HEK293 (cell line): ENCODE measurements around the gene TTLL4.

ENCODE experiments used
- CTCF ChIA-PET: fragments of 350-600 bp; formaldehyde crosslinking; extraction: SDS; loops from one replicate; lab custom pipeline; 2021; ENCODE audit warnings: antibody characterized with exemption; lab: Yijun Ruan, JAX
- POLR2A ChIA-PET: fragments of 300-600 bp; formaldehyde crosslinking; extraction: SDS; loops from one replicate; lab custom pipeline; 2020; ENCODE audit warnings: antibody characterized with exemption, inconsistent platforms; lab: Yijun Ruan, JAX
- H3K27ac ChIP-seq: fragments of 200-500 bp; sonication (Bioruptor generic); 2 replicates; pipeline ENCODE4 v1.5.1; 2014; ENCODE audit warnings: low read depth, low read length, control low read depth, inconsistent platforms; ENCODE audit errors: extremely low read depth
- H3K36me3 ChIP-seq, 2 experiments: fragments of 200-500 bp in 1 of 2; sonication (Bioruptor generic) in 1 of 2; 1 replicate in 1 of 2; 2 replicates in 1 of 2; pipeline ENCODE4 v1.5.1; 2014 to 2017; ENCODE audit warnings: inconsistent platforms in 2 of 2, low read length in 2 of 2; ENCODE audit not compliant: control insufficient read depth in 2 of 2, insufficient read depth in 1 of 2
- H3K4me1 ChIP-seq: fragments of 200-500 bp; sonication (Bioruptor generic); 2 replicates; pipeline ENCODE4 v1.5.1; 2014; ENCODE audit warnings: mild to moderate bottlenecking, low read length, inconsistent platforms; ENCODE audit not compliant: control insufficient read depth, insufficient read depth
- H3K4me3 ChIP-seq: 2 replicates; pipeline ENCODE4 v1.5.1; 2011; ENCODE audit warnings: low read depth, mild to moderate bottlenecking, control low read depth, low read length, moderate library complexity
- H3K9me3 ChIP-seq: fragments of 200-500 bp; sonication (Bioruptor generic); 2 replicates; pipeline ENCODE4 v1.5.1; 2014; ENCODE audit warnings: low read depth, low read length, inconsistent platforms; ENCODE audit not compliant: control insufficient read depth, insufficient read depth
- BCL11B ChIP-seq: fragments of 450-650 bp; formaldehyde crosslinking; IDR thresholded peaks from 2 replicates; pipeline ENCODE4 v1.5.1; 2016; ENCODE audit warnings: low read depth, missing biosample characterization, missing genetic modification characterization
- FEZF1 ChIP-seq: fragments of 450-650 bp; formaldehyde crosslinking; IDR thresholded peaks from 2 replicates; pipeline ENCODE4 v1.5.1; 2016; ENCODE audit warnings: missing biosample characterization, missing genetic modification characterization
- YY1 ChIP-seq: fragments of 450-650 bp; formaldehyde crosslinking; IDR thresholded peaks from 2 replicates; pipeline ENCODE4 v1.5.1; 2018; ENCODE audit warnings: missing biosample characterization, missing genetic modification characterization
- ZBTB11 ChIP-seq: fragments of 450-650 bp; formaldehyde crosslinking; conservative IDR thresholded peaks from 2 replicates; pipeline ENCODE4 v1.5.1; 2016; ENCODE audit warnings: low read depth, missing biosample characterization, missing genetic modification characterization
- ZNF10 ChIP-seq: fragments of 450-650 bp; formaldehyde crosslinking; IDR thresholded peaks from 2 replicates; pipeline ENCODE4 v1.5.1; 2017; ENCODE audit warnings: missing biosample characterization, missing genetic modification characterization
- ZNF121 ChIP-seq: fragments of 450-650 bp; formaldehyde crosslinking; IDR thresholded peaks from 2 replicates; pipeline ENCODE4 v1.5.1; 2016; ENCODE audit warnings: missing biosample characterization, missing genetic modification characterization
- ZNF148 ChIP-seq: fragments of 450-650 bp; formaldehyde crosslinking; IDR thresholded peaks from 2 replicates; pipeline ENCODE4 v1.5.0; 2017; ENCODE audit warnings: missing biosample characterization, missing genetic modification characterization, borderline replicate concordance
- ZNF174 ChIP-seq: fragments of 450-650 bp; formaldehyde crosslinking; IDR thresholded peaks from 2 replicates; pipeline ENCODE4 v1.5.0; 2017; ENCODE audit warnings: missing biosample characterization, mild to moderate bottlenecking, missing genetic modification characterization
- ZNF521 ChIP-seq: fragments of 450-650 bp; formaldehyde crosslinking; IDR thresholded peaks from 2 replicates; pipeline ENCODE4 v1.5.1; 2017; ENCODE audit warnings: missing biosample characterization, mild to moderate bottlenecking, missing genetic modification characterization
- ZNF654 ChIP-seq: fragments of 450-650 bp; formaldehyde crosslinking; IDR thresholded peaks from 2 replicates; pipeline ENCODE4 v1.5.1; 2016; ENCODE audit warnings: low read depth, missing biosample characterization, missing genetic modification characterization
- TF ChIP-seq, protein P1 (sequence below): fragments of 450-650 bp; formaldehyde crosslinking; IDR thresholded peaks from 2 replicates; pipeline ENCODE4 v1.5.1; 2016; ENCODE audit warnings: missing biosample characterization, missing genetic modification characterization
- TF ChIP-seq, protein P2 (sequence below): fragments of 450-650 bp; IDR thresholded peaks from 2 replicates; pipeline ENCODE4 v1.5.1; 2018; ENCODE audit warnings: missing biosample characterization, missing genetic modification characterization
- TF ChIP-seq, protein P3 (sequence below): fragments of 450-650 bp; formaldehyde crosslinking; IDR thresholded peaks from 2 replicates; pipeline ENCODE4 v1.5.1; 2016; ENCODE audit warnings: missing biosample characterization, missing genetic modification characterization

TTLL4 gene

DNA sequence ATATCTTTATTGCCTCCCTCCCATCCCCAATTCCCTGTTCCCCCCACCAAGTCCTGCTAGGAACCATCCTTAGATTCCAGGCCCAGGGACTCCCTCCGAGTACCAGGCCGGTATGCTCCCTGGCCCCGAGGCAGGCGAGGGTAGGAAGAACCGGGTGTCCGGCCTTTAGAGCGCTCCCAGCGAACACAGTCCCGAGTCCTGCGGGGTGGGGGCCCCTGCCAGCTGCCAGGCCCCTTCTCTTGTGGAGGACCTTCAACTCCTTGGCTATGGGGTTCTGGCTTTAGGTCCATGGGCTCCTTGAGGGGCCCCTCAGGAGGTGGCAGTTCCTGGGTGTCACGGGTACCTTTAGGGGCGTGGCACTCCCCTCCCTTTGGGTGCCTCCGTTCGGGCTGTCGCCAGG, 46.7 kb upstream of the TTLL4 start:
- ChIA-PET CTCF (interaction anchor here (1.3 kb wide), 1 partner anchor 13 kb away, joined by 3 read pairs; no protein-coding TSS in a partner anchor), POLR2A (no interaction called here)
- H3K36me3 ChIP-seq = peaks cover 32 to 82% of the 10 kb centered on the region in 2 experiments
- H3K4me3 ChIP-seq = no peak overlapping the region
- no peaks in the 10 kb centered on the region for H3K9me3 ChIP-seq
- H3K4me1 ChIP-seq = no peaks in the 10 kb centered on the region
- no peak overlapping the region for H3K27ac ChIP-seq
- TF ChIP-seq, protein P1, sequence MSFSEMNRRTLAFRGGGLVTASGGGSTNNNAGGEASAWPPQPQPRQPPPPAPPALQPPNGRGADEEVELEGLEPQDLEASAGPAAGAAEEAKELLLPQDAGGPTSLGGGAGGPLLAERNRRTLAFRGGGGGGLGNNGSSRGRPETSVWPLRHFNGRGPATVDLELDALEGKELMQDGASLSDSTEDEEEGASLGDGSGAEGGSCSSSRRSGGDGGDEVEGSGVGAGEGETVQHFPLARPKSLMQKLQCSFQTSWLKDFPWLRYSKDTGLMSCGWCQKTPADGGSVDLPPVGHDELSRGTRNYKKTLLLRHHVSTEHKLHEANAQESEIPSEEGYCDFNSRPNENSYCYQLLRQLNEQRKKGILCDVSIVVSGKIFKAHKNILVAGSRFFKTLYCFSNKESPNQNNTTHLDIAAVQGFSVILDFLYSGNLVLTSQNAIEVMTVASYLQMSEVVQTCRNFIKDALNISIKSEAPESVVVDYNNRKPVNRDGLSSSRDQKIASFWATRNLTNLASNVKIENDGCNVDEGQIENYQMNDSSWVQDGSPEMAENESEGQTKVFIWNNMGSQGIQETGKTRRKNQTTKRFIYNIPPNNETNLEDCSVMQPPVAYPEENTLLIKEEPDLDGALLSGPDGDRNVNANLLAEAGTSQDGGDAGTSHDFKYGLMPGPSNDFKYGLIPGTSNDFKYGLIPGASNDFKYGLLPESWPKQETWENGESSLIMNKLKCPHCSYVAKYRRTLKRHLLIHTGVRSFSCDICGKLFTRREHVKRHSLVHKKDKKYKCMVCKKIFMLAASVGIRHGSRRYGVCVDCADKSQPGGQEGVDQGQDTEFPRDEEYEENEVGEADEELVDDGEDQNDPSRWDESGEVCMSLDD (tag by site-specific recombination) = no peak
- TF ChIP-seq, protein P2, sequence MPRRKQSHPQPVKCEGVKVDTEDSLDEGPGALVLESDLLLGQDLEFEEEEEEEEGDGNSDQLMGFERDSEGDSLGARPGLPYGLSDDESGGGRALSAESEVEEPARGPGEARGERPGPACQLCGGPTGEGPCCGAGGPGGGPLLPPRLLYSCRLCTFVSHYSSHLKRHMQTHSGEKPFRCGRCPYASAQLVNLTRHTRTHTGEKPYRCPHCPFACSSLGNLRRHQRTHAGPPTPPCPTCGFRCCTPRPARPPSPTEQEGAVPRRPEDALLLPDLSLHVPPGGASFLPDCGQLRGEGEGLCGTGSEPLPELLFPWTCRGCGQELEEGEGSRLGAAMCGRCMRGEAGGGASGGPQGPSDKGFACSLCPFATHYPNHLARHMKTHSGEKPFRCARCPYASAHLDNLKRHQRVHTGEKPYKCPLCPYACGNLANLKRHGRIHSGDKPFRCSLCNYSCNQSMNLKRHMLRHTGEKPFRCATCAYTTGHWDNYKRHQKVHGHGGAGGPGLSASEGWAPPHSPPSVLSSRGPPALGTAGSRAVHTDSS (tag by site-specific recombination) = no peak
- TF ChIP-seq FEZF1 (tag by site-specific recombination) (no peak), ZNF174 (no peak)

GRCh38 chr2:218664653-218665052, 46.0 kb upstream of the TTLL4 start:
- POLR2A ChIA-PET = no interaction called here
- H3K9me3 ChIP-seq = no peaks in the 10 kb centered on the region
- no peak overlapping the region for H3K27ac ChIP-seq
- no peaks in the 10 kb centered on the region for H3K4me1 ChIP-seq
- CTCF ChIA-PET = no interaction called here
- H3K4me3 ChIP-seq = no peak overlapping the region
- H3K36me3 ChIP-seq = peaks cover 32 to 90% of the 10 kb centered on the region in 2 experiments
- TF ChIP-seq ZNF10 (tag by site-specific recombination) (peak; percentile 50; the same call in 1 of the 2 replicates), ZNF521 (no peak)

DNA sequence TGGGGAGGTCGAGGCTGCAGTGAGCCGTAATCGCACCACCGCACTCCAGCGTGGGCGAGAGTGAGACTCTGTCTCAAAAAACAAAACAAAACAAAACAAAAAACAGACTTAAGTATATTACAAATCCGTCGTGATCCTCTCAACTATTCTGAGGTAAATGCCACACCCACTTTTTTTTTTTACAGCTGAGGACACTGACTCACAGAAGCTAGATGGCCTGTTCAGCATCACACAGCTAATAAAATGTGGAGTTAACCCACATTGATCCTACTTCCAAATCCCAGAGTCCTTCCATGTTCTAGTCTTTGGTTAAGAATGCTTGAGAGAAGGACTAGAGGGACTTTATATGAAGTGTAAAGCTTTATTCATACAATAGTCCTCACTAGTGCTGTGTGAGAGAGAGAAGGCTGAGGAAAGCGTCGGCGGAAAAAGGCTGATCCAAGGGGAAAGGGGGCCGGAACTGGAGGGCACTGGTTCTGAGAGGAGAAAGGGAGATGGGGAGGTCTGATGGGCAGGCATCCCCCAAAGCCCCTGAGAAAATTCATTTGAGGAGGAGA, 39.5 kb upstream of the TTLL4 start:
- peak overlapping the region; percentile 94 for H3K4me3 ChIP-seq
- ChIA-PET POLR2A (interaction anchor here (0.9 to 4.2 kb wide), 8 partner anchors 11 to 401 kb away, joined by 3 to 62 read pairs (median 4); partner anchors contain the start of genes AAMP, BCS1L, PLCD4 and PNKD), CTCF (interaction anchor here (0.6 to 3.9 kb wide), 8 partner anchors 12 to 614 kb away, joined by 3 to 26 read pairs (median 5); partner anchors contain the start of genes BCS1L and ZNF142)
- no peaks in the 10 kb centered on the region for H3K9me3 ChIP-seq
- H3K36me3 ChIP-seq = peaks cover 22 to 61% of the 10 kb centered on the region in 2 experiments
- H3K27ac ChIP-seq = peak overlapping the region; percentile 25
- no peaks in the 10 kb centered on the region for H3K4me1 ChIP-seq
- TF ChIP-seq YY1 (tag by site-specific recombination) (no peak), ZBTB11 (no peak), BCL11B (no peak), ZNF654 (tag by site-specific recombination) (no peak), ZNF148 (tag by site-specific recombination) (no peak), ZNF121 (tag by site-specific recombination) (no peak)
- TF ChIP-seq, protein P3, sequence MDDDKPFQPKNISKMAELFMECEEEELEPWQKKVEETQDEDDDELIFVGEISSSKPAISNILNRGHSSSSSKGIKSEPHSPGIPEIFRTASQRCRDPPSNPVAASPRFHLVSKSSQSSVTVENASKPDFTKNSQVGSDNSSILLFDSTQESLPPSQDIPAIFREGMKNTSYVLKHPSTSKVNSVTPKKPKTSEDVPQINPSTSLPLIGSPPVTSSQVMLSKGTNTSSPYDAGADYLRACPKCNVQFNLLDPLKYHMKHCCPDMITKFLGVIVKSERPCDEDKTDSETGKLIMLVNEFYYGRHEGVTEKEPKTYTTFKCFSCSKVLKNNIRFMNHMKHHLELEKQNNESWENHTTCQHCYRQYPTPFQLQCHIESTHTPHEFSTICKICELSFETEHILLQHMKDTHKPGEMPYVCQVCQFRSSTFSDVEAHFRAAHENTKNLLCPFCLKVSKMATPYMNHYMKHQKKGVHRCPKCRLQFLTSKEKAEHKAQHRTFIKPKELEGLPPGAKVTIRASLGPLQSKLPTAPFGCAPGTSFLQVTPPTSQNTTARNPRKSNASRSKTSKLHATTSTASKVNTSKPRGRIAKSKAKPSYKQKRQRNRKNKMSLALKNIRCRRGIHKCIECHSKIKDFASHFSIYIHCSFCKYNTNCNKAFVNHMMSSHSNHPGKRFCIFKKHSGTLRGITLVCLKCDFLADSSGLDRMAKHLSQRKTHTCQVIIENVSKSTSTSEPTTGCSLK = no peak
- TF ChIP-seq, protein P2 (tag by site-specific recombination) = no peak
